ENCODE measurements around the gene DENND4A.

GRCh38 chr15:65789105-65789504, 3.0 kb downstream of the DENND4A start:
- TF ChIP-seq CTCF (IDR thresholded peaks at IDR 0.05; ENCODE audit: borderline replicate concordance, extremely low read depth, low read length, poor library complexity, severe bottlenecking) (no peak), EZH2 (IDR thresholded peaks at IDR 0.05; ENCODE audit: borderline replicate concordance, low read depth, low read length, severe bottlenecking) (no peak)
